ENCODE data around the gene CMTM7.

Gene CMTM7, protein sequence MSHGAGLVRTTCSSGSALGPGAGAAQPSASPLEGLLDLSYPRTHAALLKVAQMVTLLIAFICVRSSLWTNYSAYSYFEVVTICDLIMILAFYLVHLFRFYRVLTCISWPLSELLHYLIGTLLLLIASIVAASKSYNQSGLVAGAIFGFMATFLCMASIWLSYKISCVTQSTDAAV

DNA sequence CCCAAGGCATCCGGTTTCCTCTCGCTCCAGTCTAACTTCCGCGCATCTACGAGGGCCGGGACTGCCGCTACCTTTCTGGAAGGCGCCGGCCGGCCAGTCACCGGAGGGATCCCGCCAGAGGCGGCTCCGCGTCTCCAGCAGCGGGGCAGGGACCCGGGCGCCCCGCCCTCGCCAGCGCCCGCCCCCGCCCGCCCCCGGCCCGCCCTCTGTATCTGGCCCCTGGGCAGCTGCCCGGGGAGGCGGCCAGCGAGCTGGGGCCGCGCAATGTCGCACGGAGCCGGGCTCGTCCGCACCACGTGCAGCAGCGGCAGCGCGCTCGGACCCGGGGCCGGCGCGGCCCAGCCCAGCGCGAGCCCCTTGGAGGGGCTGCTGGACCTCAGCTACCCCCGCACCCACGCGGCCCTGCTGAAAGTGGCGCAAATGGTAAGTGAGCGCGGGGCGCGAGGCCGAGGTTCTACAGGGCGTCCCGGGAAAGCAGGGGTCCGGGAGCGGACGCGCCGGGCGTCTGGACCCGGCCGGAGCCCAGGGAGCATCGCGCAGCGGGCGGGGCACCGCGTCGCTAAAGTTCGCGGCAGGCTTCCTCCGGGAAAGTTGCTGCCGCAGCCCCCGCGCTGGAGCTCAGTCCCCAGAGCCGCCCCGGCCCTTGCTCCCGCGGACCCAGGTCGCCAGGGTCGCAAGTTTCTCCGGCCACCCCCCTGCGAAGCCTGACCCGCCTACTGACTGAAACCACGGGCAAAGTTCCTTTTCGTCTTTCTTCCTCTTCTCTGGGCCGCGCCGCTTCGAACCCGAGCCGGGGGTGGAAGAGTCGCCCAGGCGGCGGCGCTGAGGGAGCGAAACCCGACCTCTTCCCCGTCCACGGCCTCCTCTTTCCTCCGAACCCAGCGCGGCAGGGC is at the start of gene CMTM7:
CMTM7 (plus strand) TSS at position 211 of the 893 bp plus-strand sequence; CDS start at position 265, 54 bp downstream.
- peak; percentile 17 for DNase-seq (ENCODE audit: low read depth)

DNA sequence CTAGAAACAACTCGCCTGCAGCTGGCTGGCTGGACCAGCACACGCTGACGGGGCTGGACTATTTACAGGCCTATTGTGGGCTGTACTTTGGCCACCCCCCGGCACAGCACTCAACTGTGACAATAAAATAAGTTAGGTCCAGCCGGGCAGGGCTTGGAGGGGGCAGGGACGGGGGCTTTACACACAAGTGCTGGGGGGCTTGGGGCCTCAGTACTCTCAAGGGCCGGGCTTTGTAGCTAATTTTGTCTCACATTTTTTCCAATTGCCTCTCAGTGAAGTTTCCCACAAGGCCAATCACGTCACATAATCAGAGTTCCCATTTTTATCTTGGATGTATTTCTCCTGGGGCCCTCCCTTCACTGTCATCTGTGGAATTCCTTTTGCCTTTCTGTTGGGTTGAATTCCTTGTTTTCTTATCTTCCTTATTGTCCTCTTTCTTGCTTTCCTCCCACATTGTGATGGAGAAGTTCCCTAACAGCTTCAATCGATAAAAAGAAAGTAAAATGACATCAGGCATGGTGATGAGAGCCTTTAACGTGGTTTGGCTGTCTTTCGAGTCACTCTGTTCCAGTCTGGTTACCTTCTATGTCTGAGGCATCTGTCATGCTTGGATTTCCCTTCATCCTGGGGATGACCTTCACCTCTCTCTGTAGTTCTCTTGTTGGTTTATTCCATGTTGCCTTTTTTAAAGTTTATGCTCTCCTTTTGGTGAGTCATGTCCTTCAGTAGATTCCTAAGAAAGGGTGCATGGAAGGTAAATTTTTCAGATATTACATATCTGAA is 44.1 kb upstream of the CMTM7 start:
- no peak for DNase-seq (ENCODE audit: low read depth)

DNA sequence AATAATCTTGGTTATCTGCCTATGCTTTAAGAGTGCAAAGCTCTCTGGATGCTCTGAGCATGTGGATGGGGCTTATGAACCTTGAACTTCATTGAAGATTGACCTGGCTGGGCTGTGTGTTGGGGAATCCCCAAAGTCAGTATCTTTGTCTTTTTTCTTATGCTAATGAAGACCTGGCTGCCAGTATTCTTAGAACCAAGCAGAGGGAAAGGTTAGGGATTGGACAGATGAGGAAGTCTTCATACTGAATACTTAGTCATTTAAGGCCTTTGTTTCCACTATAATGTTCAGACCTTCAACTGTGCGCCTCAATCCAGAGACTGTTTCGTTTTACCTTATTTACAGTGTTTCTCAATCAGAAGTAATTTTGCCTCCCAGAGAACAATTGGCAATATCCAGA is 42.5 kb upstream of the CMTM7 start:
- no peak for DNase-seq (ENCODE audit: low read depth)

DNA sequence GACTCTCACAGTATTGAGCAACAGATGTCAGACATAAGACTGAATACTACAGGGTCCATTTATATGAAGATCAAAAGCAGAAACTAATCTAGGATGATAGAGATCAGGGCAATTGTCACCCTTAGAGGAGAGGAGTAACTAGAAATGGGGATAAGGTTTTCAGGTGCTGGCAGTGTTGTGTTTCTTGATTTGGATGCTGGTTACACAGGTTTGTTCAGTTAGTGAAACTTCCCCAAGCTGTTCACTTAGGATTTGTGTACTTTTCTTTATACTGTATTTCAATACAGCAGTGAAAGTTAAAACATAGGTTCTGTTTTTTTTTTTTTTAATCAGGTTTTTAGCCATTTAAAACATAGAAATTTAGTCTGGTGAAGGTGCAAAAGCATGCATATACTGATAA is 39.1 kb upstream of the CMTM7 start:
- DNase-seq (ENCODE audit: low read depth): no peak

DNA sequence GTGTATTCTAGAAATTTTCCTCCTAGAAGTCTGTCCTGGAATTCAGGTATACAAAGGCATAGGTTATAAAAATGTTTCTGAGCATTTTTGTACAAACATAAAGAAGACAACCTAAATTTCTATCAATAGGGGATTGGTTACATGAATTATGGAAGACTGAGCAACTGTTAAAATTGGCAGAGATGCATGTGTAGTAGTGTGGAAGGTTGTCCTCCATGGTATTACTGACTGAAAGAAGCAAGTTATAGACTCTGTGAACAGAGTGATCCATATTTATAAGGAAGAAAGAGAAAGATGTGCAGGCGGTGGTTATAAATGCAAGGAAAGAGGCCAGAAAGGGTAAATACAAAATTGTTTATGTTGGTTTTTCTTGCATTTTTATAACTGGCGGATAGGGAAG is 38.3 kb upstream of the CMTM7 start:
- no peak for DNase-seq (ENCODE audit: low read depth)

DNA sequence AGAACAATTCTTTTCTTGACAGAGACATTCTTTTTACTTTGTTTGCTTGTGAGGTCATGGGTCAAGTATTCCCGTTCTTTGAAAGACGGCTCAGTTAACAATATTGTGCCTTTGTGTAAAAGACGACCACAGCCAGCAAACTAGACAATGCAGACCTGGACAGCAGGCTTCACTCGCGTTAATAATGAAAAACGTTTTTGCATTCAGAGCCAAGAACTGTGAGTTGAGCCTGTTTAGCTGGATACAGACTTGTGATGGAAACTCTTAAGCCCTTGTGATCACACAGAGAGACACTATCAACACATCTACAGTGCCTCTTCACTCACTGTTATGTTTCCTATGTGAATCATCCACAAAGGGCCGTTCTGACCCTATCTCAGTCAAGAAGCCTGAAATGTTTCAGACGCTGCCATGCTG is 37.3 kb upstream of the CMTM7 start:
- no peak for DNase-seq (ENCODE audit: low read depth)

DNA sequence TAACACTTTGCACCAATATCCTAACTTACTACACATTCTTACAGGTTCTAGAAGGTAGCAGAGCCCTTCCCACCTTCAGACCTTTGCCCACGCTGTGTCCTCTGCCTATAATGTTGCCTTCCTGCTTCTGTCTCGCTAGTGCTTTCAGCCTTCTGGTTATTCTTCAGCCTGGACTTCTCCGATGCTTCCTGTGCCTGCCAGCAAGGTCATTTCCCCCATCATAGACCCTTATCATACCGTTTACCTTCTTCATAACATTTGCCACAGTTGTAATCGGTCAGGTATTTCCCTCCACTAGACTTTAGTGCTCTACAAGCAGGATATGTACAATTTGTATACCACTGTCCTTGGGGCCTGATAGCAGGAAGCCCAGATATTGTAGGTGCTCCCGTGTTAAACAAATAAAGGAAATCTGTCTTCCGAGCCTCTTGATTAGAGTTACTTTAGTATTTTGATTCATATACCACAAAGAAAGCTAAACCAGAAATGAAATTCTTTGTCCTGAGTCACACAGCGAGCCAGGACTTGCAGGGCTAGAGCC is 35.8 kb upstream of the CMTM7 start:
- DNase-seq (ENCODE audit: low read depth): no peak

DNA sequence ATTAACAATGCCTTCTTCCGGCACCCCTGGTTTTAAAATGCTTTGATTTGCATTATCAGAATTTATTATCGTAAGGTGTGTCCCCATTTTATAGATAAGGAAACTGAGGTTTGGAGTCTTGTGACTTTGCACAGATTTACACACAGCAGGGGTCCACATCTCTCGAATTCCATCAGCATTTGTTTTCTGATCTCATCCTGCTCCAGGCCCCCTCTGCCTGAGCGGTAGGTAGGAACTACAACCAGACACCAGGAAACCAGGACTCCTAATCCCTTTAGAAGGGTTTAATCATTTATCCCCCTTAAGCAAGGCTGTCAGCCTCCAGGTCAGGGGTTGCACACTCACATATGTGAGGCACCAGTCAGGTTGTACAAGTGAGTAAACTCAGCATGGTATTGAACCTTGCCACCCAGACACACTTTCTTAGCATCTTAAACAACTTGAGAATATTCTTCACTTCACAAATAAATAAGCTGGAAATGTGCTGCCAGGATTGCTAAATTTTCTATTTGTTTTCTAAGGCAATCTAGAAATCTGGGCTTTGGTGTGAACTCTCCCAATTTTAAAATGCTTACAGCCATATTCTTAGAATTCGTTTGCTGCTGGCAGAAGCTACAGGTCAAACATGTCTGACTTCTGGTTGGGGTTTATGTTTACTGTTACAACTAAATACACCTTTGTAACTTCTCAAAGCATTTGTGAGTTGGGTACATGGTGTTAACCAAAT is 31.7 kb upstream of the CMTM7 start:
- DNase-seq (ENCODE audit: low read depth): no peak

DNA sequence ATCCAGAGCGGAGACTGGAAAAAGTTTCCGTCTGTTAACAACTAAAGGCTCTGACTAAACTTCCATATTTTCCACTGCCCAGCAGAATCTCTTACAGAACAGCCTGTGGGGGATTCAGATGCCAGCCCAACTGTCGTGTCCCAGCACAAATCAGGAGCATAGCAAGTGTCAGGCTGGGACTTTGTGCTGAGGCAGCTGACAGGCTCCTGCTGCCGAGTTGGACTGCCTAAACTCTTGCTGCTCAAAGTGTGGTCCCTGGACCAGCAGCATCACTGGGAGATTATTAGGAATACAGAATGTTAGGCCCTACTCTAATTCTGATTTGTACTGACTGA is 31.2 kb upstream of the CMTM7 start:
- DNase-seq (ENCODE audit: low read depth): no peak

DNA sequence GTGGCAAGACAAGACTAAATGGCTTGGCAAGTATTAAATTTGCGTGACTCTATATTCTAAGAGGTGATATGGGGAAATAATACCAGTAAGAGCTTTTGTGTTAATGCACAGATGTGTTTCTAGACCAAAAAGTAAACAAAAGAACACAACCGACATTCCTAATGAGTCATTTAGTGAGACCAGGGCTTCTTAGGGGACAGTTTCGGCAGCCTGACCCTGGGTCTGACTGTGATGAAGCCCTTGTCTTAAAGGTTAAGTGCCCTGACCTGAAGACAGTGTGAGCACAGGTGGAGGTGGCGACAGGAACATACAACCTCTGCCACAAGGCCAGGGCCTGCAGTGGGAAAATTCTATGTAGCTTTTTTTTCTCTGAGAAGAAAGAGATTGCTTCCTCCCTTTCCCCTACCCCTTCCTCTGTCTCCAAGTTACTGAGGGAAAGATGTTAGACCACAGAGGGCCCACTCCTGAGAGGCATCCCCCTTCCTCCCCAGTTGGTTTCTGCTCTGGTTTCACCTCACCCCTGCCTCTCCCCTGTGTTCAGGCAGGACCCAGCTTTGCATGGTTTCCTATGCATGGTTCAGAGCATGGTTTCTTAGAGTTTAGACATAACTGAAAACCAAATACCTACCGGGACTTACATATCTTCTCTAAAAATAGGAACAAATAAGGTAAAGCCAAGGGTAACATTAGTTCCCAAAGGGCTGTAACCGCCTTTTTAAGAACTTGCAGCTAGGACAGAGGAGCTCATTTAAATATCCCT is 24.8 kb upstream of the CMTM7 start:
- DNase-seq (ENCODE audit: low read depth): no peak

DNA sequence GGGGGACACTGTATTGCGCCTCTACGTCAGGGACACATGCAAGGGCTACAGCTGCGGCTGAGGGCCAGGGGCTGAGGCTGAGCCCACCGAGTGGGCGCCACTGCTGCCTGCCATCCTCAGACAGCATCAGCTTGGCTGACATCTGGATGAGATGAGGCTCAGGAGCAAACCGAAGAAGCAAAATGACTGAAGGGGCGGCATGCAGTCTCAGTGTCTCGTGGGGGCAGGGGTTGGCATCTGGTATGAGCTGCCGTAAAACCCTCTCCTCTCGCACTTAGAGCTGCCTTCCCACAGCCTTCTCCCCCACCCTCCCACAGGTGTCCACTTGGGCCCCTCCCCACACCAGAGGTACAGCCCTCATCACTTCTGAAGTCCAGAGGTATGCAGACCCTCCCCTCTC is 24.2 kb upstream of the CMTM7 start:
- no peak for DNase-seq (ENCODE audit: low read depth)

DNA sequence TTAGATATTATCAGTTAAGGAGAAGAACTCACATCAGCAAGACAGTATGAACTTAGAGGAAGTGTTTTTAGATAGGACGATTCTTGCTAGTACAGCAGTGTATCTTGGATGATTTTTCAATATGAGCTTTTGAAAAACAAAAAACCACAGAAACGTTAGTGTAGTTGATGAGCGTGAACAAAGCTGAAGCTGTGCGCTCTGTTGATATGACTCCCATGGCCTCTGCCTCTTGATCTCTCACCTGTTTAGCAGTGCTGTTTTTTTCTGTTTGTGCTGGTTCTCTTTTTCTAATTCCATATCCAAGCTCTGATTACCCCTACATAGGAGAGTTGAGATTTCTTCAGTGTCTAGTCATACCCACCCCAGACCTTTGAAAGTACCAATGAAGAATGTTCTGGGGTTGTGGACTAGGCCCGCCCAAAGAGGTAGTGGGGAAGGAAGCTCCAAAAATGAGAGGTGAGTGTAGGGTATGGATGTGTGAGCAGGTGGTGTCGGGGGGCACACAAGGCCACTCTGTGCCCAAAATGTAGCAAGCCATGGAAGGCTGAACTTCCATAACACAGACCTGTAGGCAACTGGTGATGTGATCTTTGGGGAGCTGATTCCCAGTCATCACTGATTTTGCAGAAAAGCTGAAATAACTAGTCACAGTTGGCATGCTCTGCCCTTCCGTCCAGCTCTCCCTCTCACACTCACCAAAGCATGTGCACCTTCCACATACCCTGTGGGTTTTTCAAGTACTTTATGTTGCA is 20.0 kb upstream of the CMTM7 start:
- DNase-seq (ENCODE audit: low read depth): no peak

DNA sequence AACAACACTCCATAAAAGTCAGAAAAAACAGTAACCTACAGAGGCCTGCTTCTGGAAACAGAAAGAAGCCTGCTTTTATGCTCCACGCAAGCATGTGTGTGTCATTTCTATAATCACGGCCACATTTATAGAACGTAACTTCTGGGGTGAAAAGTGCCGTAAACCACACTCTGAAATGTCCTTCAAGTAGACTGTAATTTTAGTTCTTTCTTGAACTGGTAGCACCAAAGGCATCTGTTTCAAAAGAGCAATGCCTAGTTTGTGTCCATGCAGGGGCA is 19.5 kb upstream of the CMTM7 start:
- no peak for DNase-seq (ENCODE audit: low read depth)

DNA sequence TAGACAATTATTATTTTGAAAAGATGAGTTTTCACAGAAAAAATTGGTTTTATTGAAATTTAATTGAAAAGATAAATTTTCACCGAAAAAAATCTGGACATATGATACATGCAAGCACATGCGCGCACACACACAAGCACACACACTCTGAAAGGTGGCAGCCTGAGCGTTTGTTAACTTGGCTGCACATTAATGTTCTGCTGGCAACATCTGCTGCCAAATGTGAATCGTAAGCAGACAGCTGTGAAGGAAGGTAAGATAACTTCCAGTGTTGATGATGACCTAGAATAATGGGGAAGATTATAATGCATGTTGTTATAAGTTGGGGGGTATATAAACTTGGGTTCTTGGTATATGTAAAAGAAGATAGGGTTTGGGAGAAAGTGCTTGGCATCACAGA is 18.4 kb upstream of the CMTM7 start:
- no peak for DNase-seq (ENCODE audit: low read depth)

DNA sequence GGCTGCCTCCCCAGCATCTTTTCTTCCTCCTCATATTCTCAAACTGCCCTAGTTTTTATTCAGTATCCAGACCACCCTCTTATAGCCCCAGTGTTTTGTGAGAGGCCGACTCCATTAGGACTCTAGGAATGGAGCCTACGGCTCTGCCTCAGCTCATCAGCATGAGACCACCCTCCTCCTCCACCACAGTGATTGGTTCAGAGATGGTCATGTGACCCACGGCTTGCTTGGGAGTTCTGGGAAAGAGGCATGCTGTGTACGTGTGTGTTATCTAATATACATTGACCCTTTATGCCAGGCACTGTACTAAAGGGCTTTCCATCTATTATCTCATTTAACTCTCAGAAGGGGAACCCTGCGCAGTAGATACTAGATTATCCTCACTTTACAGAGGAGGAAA is 17.8 kb upstream of the CMTM7 start:
- no peak for DNase-seq (ENCODE audit: low read depth)

DNA sequence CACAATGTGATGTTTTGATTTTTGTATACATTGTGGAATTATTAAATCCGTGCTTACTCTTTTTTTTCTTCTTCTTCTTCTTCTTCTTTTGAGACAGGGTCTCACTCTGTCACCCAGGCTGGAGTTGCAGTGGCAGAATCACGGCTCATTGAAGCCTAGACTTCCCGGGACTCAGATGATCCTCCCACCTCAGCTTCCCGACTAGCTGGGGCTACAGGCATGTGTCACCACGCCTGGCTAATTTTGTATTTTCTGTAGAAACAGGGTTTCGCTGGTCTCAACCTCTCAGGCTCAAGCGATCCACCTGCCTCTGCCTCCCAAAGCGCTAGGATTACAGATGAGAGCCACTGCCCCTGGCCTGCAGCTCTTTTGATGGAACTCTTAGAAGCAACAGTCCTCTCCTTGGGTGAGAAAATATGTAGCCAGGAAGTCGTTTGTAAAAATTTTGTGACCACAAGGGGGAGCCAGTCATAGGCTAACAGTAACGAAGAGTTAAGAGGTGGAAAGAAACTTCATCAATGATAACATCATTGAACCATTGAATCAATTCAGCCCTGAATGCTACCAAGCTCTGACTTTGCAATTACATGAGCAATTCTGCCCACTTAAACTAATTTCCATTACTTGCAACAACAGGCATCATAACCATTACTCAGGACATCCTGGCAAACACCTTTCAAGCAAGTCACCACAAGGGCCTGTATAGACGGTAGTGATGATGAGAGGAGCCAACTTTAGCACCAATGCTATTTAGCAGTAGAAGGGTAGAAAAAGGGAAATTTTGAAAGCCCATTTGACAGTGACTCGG is 16.7 kb upstream of the CMTM7 start:
- no peak for DNase-seq (ENCODE audit: low read depth)

DNA sequence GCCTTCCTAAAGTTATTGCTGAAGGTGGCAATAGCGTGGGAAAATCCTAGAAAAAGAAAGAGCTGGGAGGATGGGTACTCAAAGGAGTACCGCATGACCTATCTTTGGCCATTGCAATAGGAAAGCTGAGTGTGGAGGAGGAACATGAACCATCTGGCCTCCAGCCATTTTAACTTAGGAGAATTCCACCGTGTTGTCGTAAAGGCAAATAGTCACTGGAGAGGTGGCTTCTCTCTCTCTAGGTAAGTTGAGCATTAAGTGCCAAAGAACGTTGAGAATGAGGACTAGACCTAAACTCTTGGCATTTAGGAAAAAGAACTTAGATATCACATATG is 16.1 kb upstream of the CMTM7 start:
- DNase-seq (ENCODE audit: low read depth): no peak

DNA sequence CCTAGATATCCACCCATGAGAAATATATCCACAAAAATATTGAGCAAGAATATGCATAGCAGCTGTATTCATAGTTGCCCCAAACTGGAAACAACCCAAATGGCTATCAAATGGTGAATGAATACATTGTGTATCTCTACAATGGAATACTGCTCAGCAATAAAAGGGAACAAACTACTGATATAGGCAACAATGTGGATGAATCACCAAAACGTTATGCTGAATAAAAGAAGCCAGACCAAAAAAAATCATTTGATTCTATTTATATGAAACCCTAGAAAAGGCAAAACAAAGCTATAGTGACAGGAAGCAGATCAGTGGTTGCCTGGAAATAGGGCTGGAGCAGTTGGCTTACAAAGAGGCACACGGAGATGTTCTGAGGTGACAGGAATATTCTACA is 15.5 kb upstream of the CMTM7 start:
- no peak for DNase-seq (ENCODE audit: low read depth)

DNA sequence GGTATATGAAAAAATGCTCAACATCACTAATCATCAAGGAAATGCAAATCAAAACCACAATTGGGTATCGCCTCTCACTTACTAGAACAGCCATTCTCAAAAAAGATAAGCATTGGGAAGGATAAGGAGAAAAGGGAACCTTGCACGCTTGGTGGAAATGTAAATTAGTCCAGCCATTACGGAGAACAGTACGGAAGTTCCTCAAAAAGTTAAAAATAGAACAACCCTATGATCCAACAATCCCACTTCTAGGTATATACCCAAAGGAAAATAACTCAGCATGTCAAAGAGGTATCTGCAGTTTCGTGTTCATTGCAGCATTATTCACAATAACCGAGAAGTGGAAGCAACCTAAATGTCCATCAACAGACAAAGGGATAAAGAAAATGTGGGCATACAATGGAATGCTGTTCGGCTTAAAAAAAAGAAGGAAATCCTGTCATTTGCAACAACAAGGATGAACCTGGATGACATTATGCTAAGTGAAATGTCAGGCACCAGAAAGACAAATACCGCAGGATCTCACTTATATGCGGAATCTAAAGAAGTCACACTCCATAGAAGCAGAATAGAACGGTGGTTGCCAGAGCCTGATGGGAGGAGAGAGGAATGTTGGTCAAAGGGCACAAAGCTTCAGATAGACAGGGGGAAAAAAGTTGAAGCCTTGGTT is 11.7 kb upstream of the CMTM7 start:
- DNase-seq (ENCODE audit: low read depth): no peak

DNA sequence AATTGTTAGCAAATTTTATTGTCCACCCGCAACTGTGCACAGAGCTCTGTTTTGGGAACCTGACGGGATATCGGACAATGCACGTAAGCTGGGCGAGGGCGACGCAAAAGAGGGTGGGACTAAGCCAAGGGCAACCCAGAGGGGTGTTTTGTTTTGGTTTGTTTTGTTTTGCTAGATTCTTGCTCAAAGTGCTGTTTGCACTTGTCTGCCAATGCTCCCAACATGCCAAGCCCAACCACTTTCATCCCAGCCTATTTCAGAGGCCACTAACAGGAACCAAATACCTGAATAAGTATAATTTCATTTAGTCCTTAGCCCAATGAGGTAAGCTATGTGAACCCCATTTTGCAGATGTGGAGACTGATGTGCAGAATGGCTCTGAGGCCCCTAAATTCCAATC is 9.7 kb upstream of the CMTM7 start:
- DNase-seq (ENCODE audit: low read depth): no peak

Measured in stimulated activated CD8-positive, alpha-beta memory T cell treated with anti-CD3 and anti-CD28 coated beads, Interleukin-15, amount 100 ng/mL, for 24 hours (primary cell).